ENCODE data around the gene SHISA3. TPM values are rescaled to one million over a fixed set of nuclear protein-coding genes. Genes with fewer than 3 reads are reported as not detected.

Gene SHISA3
- total and polyA plus RNA-seq, 10 donors, result 0.34 to 1.2 (median 0.53) TPM; not detected in 2

GRCh38 chr4:42399393-42399792 is 2.1 kb downstream of the SHISA3 start:
- no peaks in the 10 kb centered on the region for H3K9me3 ChIP-seq
- intact Hi-C loops (cut with DNase I; ENCODE audit: low total_unique reads), result no loop called here
- no peak for TF ChIP-seq POLR2A (IDR thresholded peaks at IDR 0.05)
- no peaks in the 10 kb centered on the region for H3K36me3 ChIP-seq
- H3K4me3 ChIP-seq, result peak overlapping the region in 1 of 8 donors; percentile 76
- peaks cover 15 to 46% (median 33%) of the 10 kb centered on the region in 6 donors for H3K4me1 ChIP-seq
- H3K27ac ChIP-seq, result no peak overlapping the region
- peaks cover 5 to 84% (median 51%) of the 10 kb centered on the region in 7 donors for H3K27me3 ChIP-seq (replicated peaks in 1 of 7)
- DNase-seq, result no peak
- WGBS, 5 donors, result 19 to 31% (median 20%) methylated on average over 10 of the region's 10 CpGs

- Histone ChIP-seq H3K27me3 (replicated peaks in 1 of 7) (peaks cover 5 to 66% (median 51%) of the 10 kb centered on the region in 7 donors), H3K27ac (no peak overlapping the region), H3K9me3 (no peaks in the 10 kb centered on the region), H3K36me3 (peaks cover 0 to 3% (median 0%) of the 10 kb centered on the region in 6 donors), H3K4me1 (peaks cover 15 to 43% (median 33%) of the 10 kb centered on the region in 6 donors), H3K4me3 (no peak overlapping the region)
- 56 to 89% (median 65%) methylated on average over 8 to 9 of the region's 9 CpGs for WGBS, 5 donors
- TF ChIP-seq CTCF (IDR thresholded peaks at IDR 0.05 in 8 of 11, conservative IDR thresholded peaks at IDR 0.05 in 3 of 11) (no peak), POLR2A (IDR thresholded peaks at IDR 0.05) (no peak), POLR2AphosphoS5 (IDR thresholded peaks at IDR 0.05) (no peak)
- intact Hi-C loops (cut with DNase I; ENCODE audit: low total_unique reads), result no loop called here
- no peak for DNase-seq
These were observed 3.9 kb downstream of the SHISA3 start for GRCh38 chr4:42401171-42401570.

- H3K4me3 ChIP-seq, result no peak overlapping the region
- H3K36me3 ChIP-seq, result peaks cover 0 to 10% (median 0%) of the 10 kb centered on the region in 6 donors
- H3K4me1 ChIP-seq, result peaks cover 0 to 15% (median 5%) of the 10 kb centered on the region in 6 donors
- DNase-seq, result no peak
- no peak for TF ChIP-seq POLR2AphosphoS5 (IDR thresholded peaks at IDR 0.05)
- TF ChIP-seq CTCF (IDR thresholded peaks at IDR 0.05 in 8 of 11, conservative IDR thresholded peaks at IDR 0.05 in 3 of 11), result no peak
- no peak for TF ChIP-seq POLR2A (IDR thresholded peaks at IDR 0.05)
- intact Hi-C loops (cut with DNase I; ENCODE audit: low total_unique reads), result no loop called here
- no peak overlapping the region for H3K27ac ChIP-seq
- peaks cover 0 to 38% (median 23%) of the 10 kb centered on the region in 7 donors for H3K27me3 ChIP-seq (replicated peaks in 1 of 7)
- 85 to 91% (median 89%) methylated on average over 6 of the region's 6 CpGs for WGBS, 5 donors
- no peaks in the 10 kb centered on the region for H3K9me3 ChIP-seq
These were observed 6.7 kb downstream of the SHISA3 start for GRCh38 chr4:42404001-42404400.

- Histone ChIP-seq H3K9me3 (no peaks in the 10 kb centered on the region), H3K36me3 (peaks cover 0 to 70% (median 23%) of the 10 kb centered on the region in 6 donors), H3K27me3 (replicated peaks in 1 of 7) (no peaks in the 10 kb centered on the region), H3K4me3 (no peak overlapping the region), H3K27ac (no peak overlapping the region), H3K4me1 (no peaks in the 10 kb centered on the region)
- no peak for TF ChIP-seq POLR2AphosphoS5 (IDR thresholded peaks at IDR 0.05)
- no peak for TF ChIP-seq POLR2A (IDR thresholded peaks at IDR 0.05)
- TF ChIP-seq CTCF (IDR thresholded peaks at IDR 0.05 in 8 of 11, conservative IDR thresholded peaks at IDR 0.05 in 3 of 11), result no peak
- DNase-seq, result no peak
- 90 to 94% (median 93%) methylated on average over 3 of the region's 3 CpGs for WGBS, 5 donors
- intact Hi-C loops (cut with DNase I; ENCODE audit: low total_unique reads), result no loop called here
These were observed 13.2 kb downstream of the SHISA3 start for GRCh38 chr4:42410446-42410845.

- WGBS, 5 donors, result 81 to 93% (median 87%) methylated on average over 4 of the region's 4 CpGs
- DNase-seq, result no peak
- H3K27me3 ChIP-seq (replicated peaks in 1 of 7), result no peaks in the 10 kb centered on the region
- no peak for TF ChIP-seq CTCF (IDR thresholded peaks at IDR 0.05 in 8 of 11, conservative IDR thresholded peaks at IDR 0.05 in 3 of 11)
- no peak for TF ChIP-seq POLR2A (IDR thresholded peaks at IDR 0.05)
- peaks cover 0 to 73% (median 23%) of the 10 kb centered on the region in 6 donors for H3K36me3 ChIP-seq
- no peak overlapping the region for H3K27ac ChIP-seq
- H3K4me3 ChIP-seq, result no peak overlapping the region
- intact Hi-C loops (cut with DNase I; ENCODE audit: low total_unique reads), result no loop called here
- H3K9me3 ChIP-seq, result no peaks in the 10 kb centered on the region
- H3K4me1 ChIP-seq, result no peaks in the 10 kb centered on the region
These were observed 14.5 kb downstream of the SHISA3 start for GRCh38 chr4:42411803-42412202.

Data from spleen (tissue), 11 donors.